ENCODE measurements around the gene BCAN. TPM values are rescaled to one million over a fixed set of nuclear protein-coding genes. Genes with fewer than 3 reads are reported as not detected.

Gene BCAN
- total and polyA plus RNA-seq, 2 experiments from 2014 or later: not detected

DNA sequence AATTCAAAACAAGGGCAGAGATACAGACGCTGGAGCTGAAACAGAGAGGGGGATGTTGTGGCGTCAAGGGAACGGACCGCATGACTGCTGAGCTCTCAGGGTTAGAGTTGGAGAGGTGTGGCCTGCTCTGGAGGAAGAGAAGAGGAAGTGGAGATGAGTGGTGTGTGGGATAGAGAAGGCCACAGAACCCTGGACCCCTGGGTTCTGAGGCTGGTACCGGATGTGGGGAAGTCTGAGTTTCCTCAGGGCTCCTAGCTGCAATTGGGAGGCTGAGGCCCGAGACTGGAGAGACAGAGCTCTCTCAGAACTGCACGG is 1.8 kb downstream of the BCAN start:
- in situ Hi-C loops (cut with MboI): no loop called here
- no peak overlapping the region for H3K4me2 ChIP-seq (ENCODE audit: unreplicated experiment)
- no peaks in the 10 kb centered on the region for H3F3A ChIP-seq (ENCODE audit: insufficient read depth)
- no peak overlapping the region for H3K9ac ChIP-seq
- H3K9me2 ChIP-seq (ENCODE audit: insufficient read depth): no peaks in the 10 kb centered on the region
- no peak overlapping the region for H3K27ac ChIP-seq
- no peak overlapping the region for H2AFZ ChIP-seq
- peaks cover 87% of the 10 kb centered on the region for H3K27me3 ChIP-seq (replicated peaks; ENCODE audit: insufficient read depth)
- TF ChIP-seq EZH2 (IDR thresholded peaks at IDR 0.05; ENCODE audit: insufficient read depth, poor library complexity, severe bottlenecking): no peak
- TF ChIP-seq EZH2phosphoT487 (IDR thresholded peaks at IDR 0.05; ENCODE audit: insufficient read depth, low read depth): no peak
- no peaks in the 10 kb centered on the region for H4K20me1 ChIP-seq (ENCODE audit: insufficient read depth)
- no peak overlapping the region for H3K4me3 ChIP-seq
- no peak for DNase-seq
- WGBS, 2 experiments (ENCODE audit: low coverage in 1 of 2, low lambda C conversion rate in 2 of 2, missing lambda C conversion rate in 2 of 2): 77 to 83% methylated on average over 7 of the region's 7 CpGs
- H3K9me3 ChIP-seq (ENCODE audit: low read depth): no peaks in the 10 kb centered on the region
- no peaks in the 10 kb centered on the region for H3K4me1 ChIP-seq (ENCODE audit: insufficient read depth)
- H3K79me2 ChIP-seq (ENCODE audit: insufficient read depth): no peaks in the 10 kb centered on the region
- H3K36me3 ChIP-seq (ENCODE audit: low read depth): no peaks in the 10 kb centered on the region

DNA sequence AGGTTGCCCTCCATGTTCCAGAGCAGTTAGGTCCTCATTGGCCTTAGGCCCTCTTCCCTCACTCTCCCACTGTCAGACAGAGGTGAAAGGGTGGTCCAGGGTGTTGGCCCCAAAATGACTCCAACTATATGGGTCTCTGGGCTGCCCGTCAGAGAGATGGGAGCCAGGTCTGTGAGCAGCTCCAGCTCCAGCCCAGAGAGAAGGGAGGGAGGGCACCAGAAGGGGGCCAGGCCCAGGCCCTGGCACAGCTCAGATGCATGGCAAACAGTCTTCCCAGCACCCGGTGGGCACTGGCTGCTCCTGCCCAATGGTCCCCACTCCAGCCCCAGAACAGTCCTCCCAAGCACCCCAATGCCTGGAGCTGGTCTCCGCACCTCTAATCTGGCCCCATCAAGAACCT is 2.2 kb downstream of the BCAN start:
- H3K4me2 ChIP-seq (ENCODE audit: unreplicated experiment): no peak overlapping the region
- no peaks in the 10 kb centered on the region for H3K9me3 ChIP-seq (ENCODE audit: low read depth)
- no peaks in the 10 kb centered on the region for H3F3A ChIP-seq (ENCODE audit: insufficient read depth)
- H3K36me3 ChIP-seq (ENCODE audit: low read depth): no peaks in the 10 kb centered on the region
- H3K27me3 ChIP-seq (replicated peaks; ENCODE audit: insufficient read depth): peaks cover 87% of the 10 kb centered on the region
- no peak overlapping the region for H2AFZ ChIP-seq
- H3K4me1 ChIP-seq (ENCODE audit: insufficient read depth): no peaks in the 10 kb centered on the region
- no peak overlapping the region for H3K9ac ChIP-seq
- WGBS, 2 experiments (ENCODE audit: low coverage in 1 of 2, low lambda C conversion rate in 2 of 2, missing lambda C conversion rate in 2 of 2): 39 to 46% methylated on average over 3 of the region's 3 CpGs
- no peaks in the 10 kb centered on the region for H3K79me2 ChIP-seq (ENCODE audit: insufficient read depth)
- H3K9me2 ChIP-seq (ENCODE audit: insufficient read depth): no peaks in the 10 kb centered on the region
- no peaks in the 10 kb centered on the region for H4K20me1 ChIP-seq (ENCODE audit: insufficient read depth)
- TF ChIP-seq EZH2phosphoT487 (IDR thresholded peaks at IDR 0.05; ENCODE audit: insufficient read depth, low read depth): no peak
- TF ChIP-seq EZH2 (IDR thresholded peaks at IDR 0.05; ENCODE audit: insufficient read depth, poor library complexity, severe bottlenecking): no peak
- in situ Hi-C loops (cut with MboI): no loop called here
- H3K4me3 ChIP-seq: no peak overlapping the region
- no peak overlapping the region for H3K27ac ChIP-seq
- no peak for DNase-seq

DNA sequence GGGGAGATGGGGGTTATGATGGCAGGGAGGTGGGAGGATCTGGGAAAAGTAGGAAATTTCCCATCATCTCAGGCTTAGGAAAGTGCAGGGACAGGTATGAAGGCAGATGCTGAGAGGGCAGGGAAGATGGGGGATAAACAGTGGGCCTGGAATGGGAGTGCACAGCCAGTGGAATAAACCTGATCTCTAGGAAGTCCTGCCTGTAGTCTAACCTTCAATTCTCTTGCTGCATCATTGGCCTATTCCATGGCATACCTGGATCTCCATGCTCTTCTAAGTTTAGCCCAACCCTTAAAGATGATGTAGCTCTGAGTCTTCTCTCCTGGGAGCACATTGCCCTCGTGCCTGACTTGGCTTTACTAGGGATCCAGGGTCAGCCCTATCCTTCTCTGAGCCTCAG is 2.7 kb downstream of the BCAN start:
- no peaks in the 10 kb centered on the region for H3K9me2 ChIP-seq (ENCODE audit: insufficient read depth)
- no peak overlapping the region for H3K4me3 ChIP-seq
- no peak overlapping the region for H3K4me2 ChIP-seq (ENCODE audit: unreplicated experiment)
- H2AFZ ChIP-seq: no peak overlapping the region
- no peaks in the 10 kb centered on the region for H3K36me3 ChIP-seq (ENCODE audit: low read depth)
- peaks cover 87% of the 10 kb centered on the region for H3K27me3 ChIP-seq (replicated peaks; ENCODE audit: insufficient read depth)
- H3F3A ChIP-seq (ENCODE audit: insufficient read depth): no peaks in the 10 kb centered on the region
- in situ Hi-C loops (cut with MboI): no loop called here
- TF ChIP-seq EZH2phosphoT487 (IDR thresholded peaks at IDR 0.05; ENCODE audit: insufficient read depth, low read depth) (no peak), EZH2 (IDR thresholded peaks at IDR 0.05; ENCODE audit: insufficient read depth, poor library complexity, severe bottlenecking) (no peak)
- H3K9me3 ChIP-seq (ENCODE audit: low read depth): no peaks in the 10 kb centered on the region
- 13 to 14% methylated on average over 1 of the region's 1 CpG for WGBS, 2 experiments (ENCODE audit: low coverage in 1 of 2, low lambda C conversion rate in 2 of 2, missing lambda C conversion rate in 2 of 2)
- H3K9ac ChIP-seq: no peak overlapping the region
- H4K20me1 ChIP-seq (ENCODE audit: insufficient read depth): no peaks in the 10 kb centered on the region
- no peak for DNase-seq
- H3K79me2 ChIP-seq (ENCODE audit: insufficient read depth): no peaks in the 10 kb centered on the region
- H3K4me1 ChIP-seq (ENCODE audit: insufficient read depth): no peaks in the 10 kb centered on the region
- no peak overlapping the region for H3K27ac ChIP-seq

DNA sequence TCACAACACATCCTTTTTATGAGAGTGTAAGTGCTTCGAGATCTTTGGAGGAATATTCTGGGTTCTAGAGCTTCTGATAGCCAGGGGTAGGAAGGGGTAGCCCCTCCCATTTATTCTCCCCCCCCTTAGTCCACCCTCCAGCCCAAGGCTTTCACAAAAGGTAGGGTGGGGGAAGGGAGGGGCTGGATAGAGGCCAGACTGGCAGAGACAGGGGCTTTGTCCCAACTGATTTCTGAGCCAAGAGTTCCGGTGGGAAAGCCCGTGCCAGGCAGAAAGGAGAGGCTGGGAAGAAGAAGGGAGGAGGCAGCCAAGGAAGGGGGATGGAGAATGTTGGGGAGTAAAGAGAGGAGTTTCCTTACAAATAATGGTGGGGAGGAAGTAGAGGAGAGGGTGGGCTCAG is 3.1 kb downstream of the BCAN start:
- Histone ChIP-seq H3K9ac (no peak overlapping the region), H3K36me3 (ENCODE audit: low read depth) (no peaks in the 10 kb centered on the region), H3K4me1 (ENCODE audit: insufficient read depth) (no peaks in the 10 kb centered on the region), H3K9me2 (ENCODE audit: insufficient read depth) (no peaks in the 10 kb centered on the region), H3K79me2 (ENCODE audit: insufficient read depth) (no peaks in the 10 kb centered on the region), H3K27ac (no peak overlapping the region), H3K9me3 (ENCODE audit: low read depth) (no peaks in the 10 kb centered on the region), H3K27me3 (replicated peaks; ENCODE audit: insufficient read depth) (peaks cover 85% of the 10 kb centered on the region), H3F3A (ENCODE audit: insufficient read depth) (no peaks in the 10 kb centered on the region), H2AFZ (no peak overlapping the region), H4K20me1 (ENCODE audit: insufficient read depth) (no peaks in the 10 kb centered on the region), H3K4me3 (no peak overlapping the region), H3K4me2 (ENCODE audit: unreplicated experiment) (no peak overlapping the region)
- DNase-seq: no peak
- no peak for TF ChIP-seq EZH2phosphoT487 (IDR thresholded peaks at IDR 0.05; ENCODE audit: insufficient read depth, low read depth)
- no peak for TF ChIP-seq EZH2 (IDR thresholded peaks at IDR 0.05; ENCODE audit: insufficient read depth, poor library complexity, severe bottlenecking)
- 14 to 21% methylated on average over 3 of the region's 3 CpGs for WGBS, 2 experiments (ENCODE audit: low coverage in 1 of 2, low lambda C conversion rate in 2 of 2, missing lambda C conversion rate in 2 of 2)
- in situ Hi-C loops (cut with MboI): no loop called here

DNA sequence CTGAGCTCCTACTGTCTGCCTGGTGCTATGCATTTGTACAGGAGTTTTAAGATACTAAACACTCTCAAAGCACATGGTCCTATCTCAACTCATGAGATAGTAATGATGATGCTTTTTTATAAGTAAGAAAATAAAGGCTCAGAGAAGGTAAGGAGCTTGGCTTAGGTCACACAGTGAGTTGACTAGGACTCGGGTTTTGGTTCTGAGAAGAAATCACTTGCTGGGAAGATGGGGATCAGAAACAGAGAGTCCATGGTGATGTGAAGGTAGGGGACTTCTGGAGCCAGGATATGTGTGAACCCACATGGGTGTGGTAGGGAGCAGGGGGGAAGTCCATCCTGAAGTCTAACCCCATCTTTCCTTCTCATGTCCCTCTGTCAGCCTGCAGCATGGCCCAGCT is 3.7 kb downstream of the BCAN start:
- no peaks in the 10 kb centered on the region for H3K4me1 ChIP-seq (ENCODE audit: insufficient read depth)
- H3K27ac ChIP-seq: no peak overlapping the region
- in situ Hi-C loops (cut with MboI): no loop called here
- no peak overlapping the region for H3K4me3 ChIP-seq
- DNase-seq: no peak
- no peaks in the 10 kb centered on the region for H3K9me3 ChIP-seq (ENCODE audit: low read depth)
- H3F3A ChIP-seq (ENCODE audit: insufficient read depth): no peaks in the 10 kb centered on the region
- H3K9me2 ChIP-seq (ENCODE audit: insufficient read depth): no peaks in the 10 kb centered on the region
- no peak overlapping the region for H3K4me2 ChIP-seq (ENCODE audit: unreplicated experiment)
- H2AFZ ChIP-seq: no peak overlapping the region
- TF ChIP-seq EZH2 (IDR thresholded peaks at IDR 0.05; ENCODE audit: insufficient read depth, poor library complexity, severe bottlenecking) (no peak), EZH2phosphoT487 (IDR thresholded peaks at IDR 0.05; ENCODE audit: insufficient read depth, low read depth) (no peak)
- no peak overlapping the region for H3K9ac ChIP-seq
- no peaks in the 10 kb centered on the region for H4K20me1 ChIP-seq (ENCODE audit: insufficient read depth)
- H3K27me3 ChIP-seq (replicated peaks; ENCODE audit: insufficient read depth): peaks cover 80% of the 10 kb centered on the region
- WGBS, 2 experiments (ENCODE audit: low coverage in 1 of 2, low lambda C conversion rate in 2 of 2, missing lambda C conversion rate in 2 of 2): 59 to 70% methylated on average over 1 of the region's 1 CpG
- no peaks in the 10 kb centered on the region for H3K79me2 ChIP-seq (ENCODE audit: insufficient read depth)
- H3K36me3 ChIP-seq (ENCODE audit: low read depth): no peaks in the 10 kb centered on the region
